ENCODE results near the gene CD300H.
"Not testable (repeated sequence)": the region's sequence is repeated elsewhere in the genome, so short reads cannot be mapped to it uniquely, and the experiment has no call there.

Gene CD300H

GRCh38 chr17:74525465-74525725 is 41.9 kb downstream of the CD300H start:
- no peak for DNase-seq

- DNase-seq, result no peak
These were observed 42.5 kb downstream of the CD300H start for GRCh38 chr17:74524653-74525464.

- no peak for DNase-seq
These were observed 44.0 kb downstream of the CD300H start for GRCh38 chr17:74523308-74523707.

GRCh38 chr17:74522381-74523105 is 44.8 kb downstream of the CD300H start:
- no peak for DNase-seq

GRCh38 chr17:74521701-74522201 is 45.6 kb downstream of the CD300H start:
- DNase-seq, result peak; percentile 85

- DNase-seq, result no peak
These were observed 46.4 kb downstream of the CD300H start for GRCh38 chr17:74520790-74521480.

- DNase-seq, result peak; percentile 90
These were observed 47.3 kb downstream of the CD300H start for GRCh38 chr17:74520016-74520434.

GRCh38 chr17:74518413-74518981 is 48.8 kb downstream of the CD300H start:
- not testable (repeated sequence) for DNase-seq

GRCh38 chr17:74516561-74517328 is 50.6 kb downstream of the CD300H start:
- DNase-seq, result no peak

GRCh38 chr17:74515941-74516340 is 51.4 kb downstream of the CD300H start:
- no peak for DNase-seq

GRCh38 chr17:74514632-74515334 is 52.5 kb downstream of the CD300H start:
- DNase-seq, result peak; percentile 77

GRCh38 chr17:74513987-74514631 is 53.2 kb downstream of the CD300H start:
- peak; percentile 82 for DNase-seq

GRCh38 chr17:74512624-74513091 is 54.7 kb downstream of the CD300H start:
- peak; percentile 62 for DNase-seq

GRCh38 chr17:74512036-74512435 is 55.3 kb downstream of the CD300H start:
- no peak for DNase-seq

Measured in GF-D8 (cell line).